IMR-90 (cell line): ENCODE data around the gene TSPAN4.

Source experiments
- BHLHE40 ChIP-seq: fragments of 150-350 bp; IDR thresholded peaks from 2 replicates; pipeline ENCODE4 v1.6.1; 2016; ENCODE audit warnings: mild to moderate bottlenecking, low read depth, low read length
- CEBPB ChIP-seq: IDR thresholded peaks from 2 replicates; pipeline ENCODE4 v1.6.1; 2012; ENCODE audit warnings: low read depth, low read length, improper control_type of control experiment
- CHD1 ChIP-seq: IDR thresholded peaks from 2 replicates; pipeline ENCODE4 v1.6.1; 2012; ENCODE audit warnings: low read depth, low read length, improper control_type of control experiment
- CTCF ChIP-seq: conservative IDR thresholded peaks from 2 replicates; pipeline ENCODE4 v1.5.1; 2012; ENCODE audit warnings: mild to moderate bottlenecking, low read depth, low read length, improper control_type of control experiment
- MAFK ChIP-seq: IDR thresholded peaks from 2 replicates; pipeline ENCODE4 v1.6.1; 2012; ENCODE audit warnings: low read depth, low read length, improper control_type of control experiment
- MAZ ChIP-seq: IDR thresholded peaks from 2 replicates; pipeline ENCODE4 v1.6.1; 2012; ENCODE audit warnings: low read depth, mild to moderate bottlenecking, low read length, improper control_type of control experiment, moderate library complexity, borderline replicate concordance
- MXI1 ChIP-seq: IDR thresholded peaks from 2 replicates; pipeline ENCODE4 v1.6.1; 2012; ENCODE audit warnings: low read depth, mild to moderate bottlenecking, low read length, moderate library complexity, borderline replicate concordance
- NFE2L2 ChIP-seq: fragments of 150-350 bp; IDR thresholded peaks from 2 replicates; pipeline ENCODE4 v1.6.1; 2016; ENCODE audit warnings: low read depth, mild to moderate bottlenecking, low read length
- POLR2A ChIP-seq: IDR thresholded peaks from 2 replicates; pipeline ENCODE4 v1.6.1; 2012; ENCODE audit warnings: mild to moderate bottlenecking, low read depth, low read length
- RAD21 ChIP-seq: IDR thresholded peaks from 2 replicates; pipeline ENCODE4 v1.6.1; 2012; ENCODE audit warnings: low read length, improper control_type of control experiment
- RCOR1 ChIP-seq: IDR thresholded peaks from 2 replicates; pipeline ENCODE4 v1.6.1; 2012; ENCODE audit warnings: mild to moderate bottlenecking, low read length, improper control_type of control experiment; ENCODE audit not compliant: insufficient replicate concordance
- RFX5 ChIP-seq: IDR thresholded peaks from 2 replicates; pipeline ENCODE4 v1.8.0; 2012; ENCODE audit warnings: low read depth, mild to moderate bottlenecking, low read length, moderate library complexity
- USF2 ChIP-seq: fragments of 150-350 bp; IDR thresholded peaks from 2 replicates; pipeline ENCODE4 v1.6.1; 2017; ENCODE audit warnings: mild to moderate bottlenecking, antibody characterized with exemption, low read length, low read depth

GRCh38 chr11:836274-836673 is 6.4 kb upstream of the TSPAN4 start:
- no peak for TF ChIP-seq CTCF
- no peak for TF ChIP-seq BHLHE40
- no peak for TF ChIP-seq RCOR1
- no peak for TF ChIP-seq CEBPB
- no peak for TF ChIP-seq CHD1
- no peak for TF ChIP-seq POLR2A
- no peak for TF ChIP-seq MAFK
- TF ChIP-seq RFX5 = no peak
- no peak for TF ChIP-seq USF2
- no peak for TF ChIP-seq MXI1
- TF ChIP-seq RAD21 = no peak
- no peak for TF ChIP-seq MAZ
- no peak for TF ChIP-seq NFE2L2
